ENCODE results near the gene ROR2. TPM values are rescaled to one million over a fixed set of nuclear protein-coding genes. Genes with fewer than 3 reads are reported as not detected.

The ROR2 gene
- total and polyA plus RNA-seq, 7 donors, result 0.46 to 81.7 (median 51.4) TPM

- no peaks in the 10 kb centered on the region for H3K36me3 ChIP-seq
- no peak for DNase-seq
- H3K4me1 ChIP-seq, result peaks cover 0 to 87% (median 78%) of the 10 kb centered on the region in 4 donors
- TF ChIP-seq POLR2A (IDR thresholded peaks at IDR 0.05) (no peak), EP300 (IDR thresholded peaks at IDR 0.05) (no peak), POLR2AphosphoS5 (IDR thresholded peaks at IDR 0.05) (no peak), CTCF (IDR thresholded peaks at IDR 0.05) (no peak)
- H3K27ac ChIP-seq, result peak overlapping the region in 3 of 4 donors; percentile 48 to 94 (median 61)
- no peak overlapping the region for H3K4me3 ChIP-seq
- no peaks in the 10 kb centered on the region for H3K9me3 ChIP-seq
- WGBS, 2 donors, result 53 to 77% methylated on average over 16 of the region's 16 CpGs
- no peaks in the 10 kb centered on the region for H3K27me3 ChIP-seq
- intact Hi-C loops (cut with DNase I), result no loop called here
These were observed 60.7 kb downstream of the ROR2 start for GRCh38 chr9:91889161-91889911.

GRCh38 chr9:91886414-91887076, 63.5 kb downstream of the ROR2 start:
- H3K4me1 ChIP-seq, result peaks cover 0 to 68% (median 53%) of the 10 kb centered on the region in 4 donors
- no peak for DNase-seq
- H3K27ac ChIP-seq, result peak overlapping the region in 2 of 4 donors; percentile 20 to 30
- no peaks in the 10 kb centered on the region for H3K27me3 ChIP-seq
- TF ChIP-seq POLR2A (IDR thresholded peaks at IDR 0.05), result no peak
- no peak for TF ChIP-seq POLR2AphosphoS5 (IDR thresholded peaks at IDR 0.05)
- no peak for TF ChIP-seq EP300 (IDR thresholded peaks at IDR 0.05)
- TF ChIP-seq CTCF (IDR thresholded peaks at IDR 0.05), result no peak
- H3K4me3 ChIP-seq, result no peak overlapping the region
- WGBS, 2 donors, result 73 to 95% methylated on average over 32 of the region's 32 CpGs
- intact Hi-C loops (cut with DNase I), result no loop called here
- no peaks in the 10 kb centered on the region for H3K9me3 ChIP-seq
- H3K36me3 ChIP-seq, result peaks cover 0 to 7% (median 0%) of the 10 kb centered on the region in 4 donors

- no peaks in the 10 kb centered on the region for H3K27me3 ChIP-seq
- no peak for DNase-seq
- peaks cover 0 to 68% (median 50%) of the 10 kb centered on the region in 4 donors for H3K4me1 ChIP-seq
- peaks cover 0 to 7% (median 0%) of the 10 kb centered on the region in 4 donors for H3K36me3 ChIP-seq
- peak overlapping the region in 2 of 4 donors; percentile 30 to 49 for H3K27ac ChIP-seq
- 88 to 97% methylated on average over 22 of the region's 22 CpGs for WGBS, 2 donors
- no peaks in the 10 kb centered on the region for H3K9me3 ChIP-seq
- H3K4me3 ChIP-seq, result no peak overlapping the region
- intact Hi-C loops (cut with DNase I), result no loop called here
- TF ChIP-seq EP300 (IDR thresholded peaks at IDR 0.05) (no peak), POLR2A (IDR thresholded peaks at IDR 0.05) (no peak), POLR2AphosphoS5 (IDR thresholded peaks at IDR 0.05) (no peak), CTCF (IDR thresholded peaks at IDR 0.05) (no peak)
These were observed 64.1 kb downstream of the ROR2 start for GRCh38 chr9:91885746-91886413.

GRCh38 chr9:91884696-91885687, 65.0 kb downstream of the ROR2 start:
- Histone ChIP-seq H3K9me3 (no peaks in the 10 kb centered on the region), H3K36me3 (peaks cover 0 to 7% (median 0%) of the 10 kb centered on the region in 4 donors), H3K27ac (peak overlapping the region in 3 of 4 donors; percentile 37 to 55 (median 49)), H3K4me1 (peaks cover 0 to 68% (median 50%) of the 10 kb centered on the region in 4 donors), H3K4me3 (no peak overlapping the region), H3K27me3 (no peaks in the 10 kb centered on the region)
- TF ChIP-seq POLR2A (IDR thresholded peaks at IDR 0.05), result no peak
- no peak for TF ChIP-seq CTCF (IDR thresholded peaks at IDR 0.05)
- TF ChIP-seq EP300 (IDR thresholded peaks at IDR 0.05), result no peak
- no peak for TF ChIP-seq POLR2AphosphoS5 (IDR thresholded peaks at IDR 0.05)
- 39 to 68% methylated on average over 12 of the region's 12 CpGs for WGBS, 2 donors
- intact Hi-C loops (cut with DNase I), result no loop called here
- no peak for DNase-seq
